Neutrophil (primary cell): ENCODE results near the gene IGDCC3.

Experiments used
- H3K27ac ChIP-seq: fragments of 200-600 bp; sonication (generic); 2 replicates; pipeline ENCODE4 v1.5.1; 2016; ENCODE audit warnings: mild to moderate bottlenecking, moderate library complexity
- H3K27me3 ChIP-seq: fragments of 200-600 bp; sonication (generic); 2 replicates; pipeline ENCODE4 v1.6.0; 2016; ENCODE audit warnings: mild to moderate bottlenecking
- H3K36me3 ChIP-seq: fragments of 200-600 bp; sonication (generic); 2 replicates; pipeline ENCODE4 v1.5.1; 2017
- H3K4me1 ChIP-seq, 2 experiments: fragments of 200-600 bp in 1 of 2; sonication (generic) in 1 of 2; 1 replicate in 1 of 2; 2 replicates in 1 of 2; pipeline versions ENCODE4 v1.5.1 to v1.6.1; 2013 to 2016; ENCODE audit warnings: low read depth in 1 of 2, low read length in 1 of 2, mild to moderate bottlenecking in 1 of 2, moderate library complexity in 1 of 2; ENCODE audit not compliant: control insufficient read depth in 1 of 2, insufficient read depth in 1 of 2
- H3K4me3 ChIP-seq, 2 experiments: fragments of 200-600 bp in 1 of 2; sonication (generic) in 1 of 2; 1 replicate in 1 of 2; 2 replicates in 1 of 2; pipeline ENCODE4 v1.5.1; 2013 to 2016; ENCODE audit warnings: low read depth in 1 of 2, low read length in 1 of 2, mild to moderate bottlenecking in 1 of 2, moderate library complexity in 1 of 2
- H3K9me3 ChIP-seq: fragments of 200-600 bp; sonication (generic); 2 replicates; pipeline ENCODE4 v1.5.1; 2016
- CTCF ChIP-seq: fragments of 200-600 bp; sonication (generic); IDR thresholded peaks from 2 replicates; pipeline ENCODE4 v1.5.1; 2016; ENCODE audit warnings: antibody characterized with exemption

The IGDCC3 gene

GRCh38 chr15:65342493-65342892, 35.3 kb downstream of the IGDCC3 start:
- Histone ChIP-seq H3K27ac (no peak overlapping the region), H3K9me3 (no peaks in the 10 kb centered on the region), H3K27me3 (peaks cover 90% of the 10 kb centered on the region), H3K4me3 (no peak overlapping the region), H3K36me3 (no peaks in the 10 kb centered on the region), H3K4me1 (no peaks in the 10 kb centered on the region)
- no peak for TF ChIP-seq CTCF

GRCh38 chr15:65339920-65340319, 37.9 kb downstream of the IGDCC3 start:
- H3K27ac ChIP-seq, result no peak overlapping the region
- H3K4me3 ChIP-seq, result no peak overlapping the region
- peaks cover 76% of the 10 kb centered on the region for H3K27me3 ChIP-seq
- no peaks in the 10 kb centered on the region for H3K36me3 ChIP-seq
- H3K4me1 ChIP-seq, result no peaks in the 10 kb centered on the region
- no peaks in the 10 kb centered on the region for H3K9me3 ChIP-seq
- no peak for TF ChIP-seq CTCF

- Histone ChIP-seq H3K4me3 (no peak overlapping the region), H3K9me3 (no peaks in the 10 kb centered on the region), H3K36me3 (no peaks in the 10 kb centered on the region), H3K27me3 (peaks cover 71% of the 10 kb centered on the region), H3K27ac (no peak overlapping the region), H3K4me1 (no peaks in the 10 kb centered on the region)
- no peak for TF ChIP-seq CTCF
Measured at GRCh38 chr15:65339416-65339815, 38.4 kb downstream of the IGDCC3 start.

GRCh38 chr15:65338823-65339222, 39.0 kb downstream of the IGDCC3 start:
- no peak overlapping the region for H3K4me3 ChIP-seq
- no peaks in the 10 kb centered on the region for H3K36me3 ChIP-seq
- no peak for TF ChIP-seq CTCF
- H3K27ac ChIP-seq, result no peak overlapping the region
- H3K4me1 ChIP-seq, result no peaks in the 10 kb centered on the region
- H3K9me3 ChIP-seq, result no peaks in the 10 kb centered on the region
- H3K27me3 ChIP-seq, result peaks cover 65% of the 10 kb centered on the region

- no peak overlapping the region for H3K4me3 ChIP-seq
- H3K4me1 ChIP-seq, result no peaks in the 10 kb centered on the region
- no peaks in the 10 kb centered on the region for H3K9me3 ChIP-seq
- H3K27me3 ChIP-seq, result peaks cover 62% of the 10 kb centered on the region
- H3K36me3 ChIP-seq, result no peaks in the 10 kb centered on the region
- no peak overlapping the region for H3K27ac ChIP-seq
- TF ChIP-seq CTCF, result no peak
Measured at GRCh38 chr15:65338366-65338765, 39.4 kb downstream of the IGDCC3 start.
